Duodenal mucosa (tissue), 2 donors: Measurements from ENCODE around the gene APMAP.

Source experiments
- H3K27ac ChIP-seq: one replicate; pipeline ENCODE4 v1.7.0; 2013; ENCODE audit warnings: low read depth, low read length
- H3K27me3 ChIP-seq, 2 donors: one replicate each; pipeline ENCODE4 v1.7.0; 2013; ENCODE audit warnings: low read length in 2 of 2, control low read depth in 1 of 2; ENCODE audit not compliant: insufficient read depth in 2 of 2, control insufficient read depth in 1 of 2
- H3K36me3 ChIP-seq, 2 donors: one replicate each; pipeline ENCODE4 v1.7.0; 2013; ENCODE audit warnings: low read length in 2 of 2, control low read depth in 1 of 2; ENCODE audit not compliant: insufficient read depth in 2 of 2, control insufficient read depth in 1 of 2
- H3K4me1 ChIP-seq, 2 donors: one replicate each; pipeline ENCODE4 v1.7.0; 2013; ENCODE audit warnings: low read length in 2 of 2, control low read depth in 1 of 2; ENCODE audit not compliant: insufficient read depth in 2 of 2, control insufficient read depth in 1 of 2
- H3K4me3 ChIP-seq, 2 donors: one replicate each; pipeline ENCODE4 v1.7.0; 2013; ENCODE audit warnings: low read length in 2 of 2, low read depth in 1 of 2
- H3K9ac ChIP-seq, 2 donors: one replicate each; pipeline ENCODE4 v1.7.0; 2013; ENCODE audit warnings: low read length in 2 of 2, low read depth in 1 of 2
- H3K9me3 ChIP-seq, 2 donors: one replicate each; pipeline ENCODE4 v1.7.0; 2013; ENCODE audit warnings: low read length in 2 of 2, control low read depth in 1 of 2; ENCODE audit not compliant: control insufficient read depth in 1 of 2

APMAP gene

DNA sequence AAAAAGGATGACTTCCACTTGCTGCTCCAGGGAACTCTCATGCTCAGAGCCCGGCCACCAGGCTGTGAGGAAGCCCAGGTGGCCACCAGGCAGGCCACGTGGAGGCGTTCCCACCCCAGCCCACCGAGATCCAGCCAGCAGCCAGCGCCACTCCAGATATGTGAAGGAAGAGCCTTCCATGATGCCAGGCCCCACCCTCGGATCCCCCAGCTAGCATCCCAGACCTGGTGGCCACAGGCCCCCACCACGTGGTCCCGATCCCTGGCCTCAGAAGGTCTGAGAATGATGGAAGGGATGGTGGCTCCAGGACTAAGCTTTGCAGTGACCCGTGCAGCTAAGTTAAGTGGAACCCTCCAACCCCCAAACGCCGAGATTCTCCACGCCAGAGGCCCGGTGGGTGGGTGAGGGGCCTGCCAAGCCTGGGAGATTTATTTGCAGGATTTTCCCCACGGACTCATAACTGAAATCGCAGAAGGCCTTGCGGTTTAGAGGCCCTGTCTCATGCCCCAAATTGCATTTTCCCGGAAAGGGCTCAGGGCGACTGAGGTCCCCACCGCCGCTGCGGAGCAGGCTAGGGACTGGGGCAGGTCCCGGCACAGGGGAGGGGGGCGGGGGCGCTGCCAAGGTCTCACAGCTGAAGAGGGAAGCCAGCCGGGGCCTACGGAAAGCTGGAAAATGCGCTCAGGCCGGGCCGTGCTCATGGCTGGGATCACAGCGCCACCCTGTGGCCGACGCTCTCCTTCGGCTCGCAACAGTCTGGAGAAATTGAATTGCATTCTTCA, 74.6 kb downstream of the APMAP start:
- Histone ChIP-seq H3K27me3 (no peaks in the 10 kb centered on the region), H3K27ac (no peak overlapping the region), H3K4me1 (peaks cover 3 to 4% of the 10 kb centered on the region in 2 donors), H3K36me3 (no peaks in the 10 kb centered on the region), H3K4me3 (no peak overlapping the region), H3K9me3 (no peaks in the 10 kb centered on the region), H3K9ac (no peak overlapping the region)

DNA sequence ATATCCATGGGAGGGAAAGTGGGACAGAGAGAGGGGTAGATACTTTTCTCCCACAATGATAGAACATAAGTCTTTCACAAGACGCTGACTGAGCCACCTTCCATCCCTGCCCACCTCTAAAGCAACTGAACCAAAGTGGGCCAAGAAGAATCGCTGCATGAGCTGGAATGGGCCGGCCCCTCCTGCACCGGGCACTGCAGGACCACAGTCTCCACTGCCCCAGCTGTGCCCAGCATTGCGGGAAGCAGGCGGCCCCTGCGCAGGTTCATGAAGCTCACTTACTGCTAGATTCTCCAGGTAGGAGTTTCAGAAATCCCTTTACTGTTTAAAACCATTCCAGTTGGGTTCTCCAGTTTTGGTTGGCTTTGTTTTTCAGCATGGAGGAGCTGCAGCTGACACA, 75.5 kb downstream of the APMAP start:
- no peak overlapping the region for H3K27ac ChIP-seq
- peaks cover 3 to 4% of the 10 kb centered on the region in 2 donors for H3K4me1 ChIP-seq
- H3K27me3 ChIP-seq: no peaks in the 10 kb centered on the region
- H3K9ac ChIP-seq: no peak overlapping the region
- no peaks in the 10 kb centered on the region for H3K36me3 ChIP-seq
- no peaks in the 10 kb centered on the region for H3K9me3 ChIP-seq
- no peak overlapping the region for H3K4me3 ChIP-seq

DNA sequence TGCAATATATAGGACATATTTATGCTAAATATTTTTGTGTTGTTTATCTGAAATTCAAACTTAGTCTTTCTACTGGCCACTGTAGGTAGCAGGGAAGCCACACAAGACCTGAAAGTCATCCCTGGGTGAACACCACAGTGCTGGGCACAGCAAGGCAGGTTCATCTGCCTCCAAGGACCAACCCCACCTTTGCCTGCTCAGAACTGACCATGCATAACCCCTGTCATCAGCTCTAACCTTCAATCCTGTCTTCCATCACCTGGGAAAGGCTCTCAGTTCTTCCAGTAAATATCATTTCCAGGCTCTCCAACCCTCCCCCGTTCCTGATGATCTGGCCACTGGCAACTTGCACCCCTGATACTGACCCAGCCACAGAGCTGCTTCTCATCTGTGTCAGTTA, 76.1 kb downstream of the APMAP start:
- Histone ChIP-seq H3K36me3 (no peaks in the 10 kb centered on the region), H3K27me3 (no peaks in the 10 kb centered on the region), H3K27ac (no peak overlapping the region), H3K9me3 (no peaks in the 10 kb centered on the region), H3K4me3 (no peak overlapping the region), H3K4me1 (peaks cover 3 to 4% of the 10 kb centered on the region in 2 donors), H3K9ac (no peak overlapping the region)

DNA sequence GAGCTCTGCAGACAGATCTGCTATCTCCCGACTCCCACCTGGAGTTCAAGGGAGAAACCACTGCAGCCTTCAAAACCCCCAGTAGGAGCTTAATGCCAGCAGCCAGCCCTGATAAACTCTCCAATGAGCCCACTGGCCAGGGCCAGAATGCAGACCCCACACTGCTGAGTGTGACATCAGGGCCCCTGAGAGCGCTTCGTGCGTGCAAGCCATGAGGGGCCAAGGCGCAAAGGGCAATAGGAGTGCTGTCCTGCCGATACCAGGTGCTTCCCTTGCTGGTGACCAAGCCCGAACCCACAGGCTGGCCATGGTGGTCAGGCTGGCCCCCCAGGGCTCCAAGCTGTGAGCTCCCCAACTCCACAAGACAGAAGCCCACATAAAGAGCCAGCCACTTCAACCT, 76.7 kb downstream of the APMAP start:
- no peaks in the 10 kb centered on the region for H3K27me3 ChIP-seq
- no peak overlapping the region for H3K4me3 ChIP-seq
- no peaks in the 10 kb centered on the region for H3K36me3 ChIP-seq
- H3K4me1 ChIP-seq: peaks cover 3 to 4% of the 10 kb centered on the region in 2 donors
- H3K9ac ChIP-seq: no peak overlapping the region
- H3K27ac ChIP-seq: no peak overlapping the region
- no peaks in the 10 kb centered on the region for H3K9me3 ChIP-seq

DNA sequence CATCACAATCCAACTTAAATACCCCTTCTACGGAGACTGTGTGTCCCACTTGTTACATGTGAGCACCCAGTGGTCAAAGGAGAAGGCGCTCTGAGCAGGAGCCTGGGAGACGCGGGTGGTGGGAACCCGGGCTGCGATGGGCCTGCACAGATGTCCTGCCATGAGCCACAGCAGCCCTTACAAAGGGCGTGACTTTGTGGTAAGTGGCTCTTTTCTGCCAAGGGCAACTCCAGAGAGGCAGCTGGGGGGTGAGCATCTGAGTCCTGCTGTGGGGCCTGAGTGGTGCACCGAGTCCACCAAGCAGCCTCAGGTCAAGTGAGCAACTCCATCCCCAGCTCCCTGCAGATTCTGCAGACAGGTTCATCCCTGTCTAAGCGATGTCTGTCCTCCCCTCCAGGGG, 77.1 kb downstream of the APMAP start:
- Histone ChIP-seq H3K36me3 (no peaks in the 10 kb centered on the region), H3K4me1 (peaks cover 3 to 4% of the 10 kb centered on the region in 2 donors), H3K27ac (no peak overlapping the region), H3K9ac (no peak overlapping the region), H3K9me3 (no peaks in the 10 kb centered on the region), H3K27me3 (no peaks in the 10 kb centered on the region), H3K4me3 (no peak overlapping the region)

DNA sequence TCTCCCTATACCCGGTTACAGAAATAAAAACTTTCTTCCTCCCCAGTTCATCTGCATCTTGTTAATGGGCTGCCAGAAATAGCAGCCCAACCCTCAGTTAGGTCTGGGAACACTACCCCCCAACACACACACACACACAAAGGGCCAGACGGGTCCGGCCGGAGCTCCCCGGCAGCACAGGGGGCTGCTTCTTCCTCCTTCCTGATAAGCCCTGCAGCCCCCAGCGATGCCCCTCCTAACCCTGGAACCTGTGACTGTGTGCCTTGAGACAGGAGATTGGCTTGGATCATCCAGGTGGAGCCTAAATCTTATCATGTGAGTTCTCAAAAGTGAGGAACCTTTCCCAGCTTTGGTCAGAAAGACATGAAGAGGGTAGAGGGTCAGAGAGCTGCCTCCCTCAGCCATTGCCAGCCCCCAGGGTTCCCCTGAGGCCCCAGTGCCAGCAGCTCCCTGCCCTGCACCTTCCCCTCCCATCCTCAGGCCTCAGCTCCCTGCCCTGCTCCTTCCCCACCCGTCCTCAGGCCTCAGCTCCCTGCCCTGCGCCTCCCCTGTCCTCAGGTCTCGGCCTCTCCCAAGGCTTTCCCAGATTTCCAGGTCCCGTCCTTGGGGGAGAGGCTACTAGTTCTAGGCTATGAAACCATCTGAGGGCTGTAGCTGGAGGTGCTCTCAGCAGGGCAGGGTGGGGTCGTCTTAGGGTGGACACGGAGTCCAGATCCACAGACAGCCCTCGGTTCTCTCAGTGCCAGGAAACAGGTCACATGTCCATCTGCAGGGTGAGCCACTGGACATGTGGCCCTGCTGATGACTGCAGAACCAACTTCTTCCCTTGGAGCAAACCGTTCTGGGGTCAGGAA, 77.9 kb downstream of the APMAP start:
- H3K9me3 ChIP-seq: no peaks in the 10 kb centered on the region
- H3K4me1 ChIP-seq: peaks cover 3 to 4% of the 10 kb centered on the region in 2 donors
- no peaks in the 10 kb centered on the region for H3K36me3 ChIP-seq
- H3K9ac ChIP-seq: no peak overlapping the region
- H3K27ac ChIP-seq: no peak overlapping the region
- no peak overlapping the region for H3K4me3 ChIP-seq
- H3K27me3 ChIP-seq: no peaks in the 10 kb centered on the region

DNA sequence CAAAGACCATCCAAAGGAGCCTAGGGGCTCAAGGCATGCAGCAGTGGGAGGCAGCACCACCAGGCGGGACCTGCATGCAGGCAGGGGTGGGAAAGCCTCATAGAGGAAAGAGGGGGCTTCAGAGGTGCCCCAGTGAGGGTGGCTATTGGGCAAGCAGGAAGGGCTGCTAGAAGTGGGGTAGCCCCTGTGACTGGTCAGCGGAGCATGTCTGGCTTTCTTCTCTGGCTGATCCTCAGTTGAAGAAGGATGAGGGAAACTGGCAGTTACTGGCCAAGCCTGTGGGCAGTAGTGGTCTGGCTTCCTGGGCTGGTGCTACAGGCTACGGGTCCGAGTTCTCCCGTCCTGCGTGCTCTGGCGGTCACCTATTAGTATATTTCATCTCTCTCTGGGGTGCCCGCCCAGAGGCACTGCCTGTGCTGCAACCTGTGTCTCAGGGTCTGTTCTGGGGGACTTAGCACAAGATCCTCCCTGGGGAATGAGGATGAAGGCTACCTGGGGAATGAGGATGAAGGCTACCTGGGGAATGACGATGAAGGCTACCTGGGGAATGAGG, 79.4 kb downstream of the APMAP start:
- H3K9me3 ChIP-seq: peaks cover 0 to 2% of the 10 kb centered on the region in 2 donors
- H3K36me3 ChIP-seq: no peaks in the 10 kb centered on the region
- no peak overlapping the region for H3K4me3 ChIP-seq
- H3K27me3 ChIP-seq: no peaks in the 10 kb centered on the region
- H3K4me1 ChIP-seq: no peaks in the 10 kb centered on the region
- H3K9ac ChIP-seq: no peak overlapping the region
- no peak overlapping the region for H3K27ac ChIP-seq
